CD4-positive, alpha-beta T cell treated with Interferon gamma for 1 hour (primary cell): ENCODE data around the gene PRDM5.

Experiments
- DNase-seq: peaks from one replicate; pipeline ENCODE4 v3.0.0-alpha.2; 2020

The PRDM5 gene

DNA sequence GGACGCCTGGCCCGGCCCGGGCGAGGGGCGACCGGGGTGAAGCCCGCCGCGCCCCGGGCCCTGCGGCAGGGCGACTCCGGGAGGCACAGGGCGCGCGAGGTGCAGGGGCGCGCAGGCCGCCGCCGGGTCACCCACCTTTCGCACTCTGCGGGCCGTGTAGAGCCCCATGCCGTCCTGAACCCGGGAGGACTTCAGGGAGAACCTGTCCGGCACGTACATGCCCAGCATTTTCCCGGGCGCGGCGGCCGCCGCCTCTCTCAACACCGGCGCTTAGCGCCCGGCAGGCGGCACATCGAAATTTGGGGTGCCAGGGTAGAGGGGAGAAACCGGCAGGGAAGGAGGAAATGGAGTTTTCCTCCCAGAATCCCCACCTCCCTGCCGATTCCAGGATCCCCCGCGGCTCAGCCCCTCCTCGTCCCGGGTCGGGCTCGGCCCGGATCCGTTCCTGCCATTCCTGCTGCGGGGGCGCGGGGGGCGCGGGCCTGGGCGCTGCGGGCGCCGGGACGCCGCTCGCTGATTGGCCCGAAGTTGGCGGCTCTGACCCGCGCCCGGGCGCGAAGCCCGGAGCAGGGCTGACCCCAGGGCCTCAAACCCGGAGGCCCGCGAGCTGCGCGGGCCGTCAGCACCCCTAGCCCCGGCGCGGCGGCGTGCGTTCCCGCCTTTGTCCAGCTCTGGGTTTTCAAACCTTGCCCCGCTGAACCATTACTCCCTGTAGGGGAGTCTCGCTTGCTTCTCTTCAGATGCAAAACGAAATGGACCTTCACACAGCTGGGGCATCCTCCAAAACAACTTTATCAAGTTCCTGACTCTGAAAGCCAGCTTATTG lies at the start of gene PRDM5:
PRDM5 (minus strand) TSS at position 346 of the 826 bp plus-strand sequence; CDS start at position 228, 118 bp downstream.
- peak; percentile 16 for DNase-seq

- no peak for DNase-seq
These were observed 49.4 kb upstream of the PRDM5 start for GRCh38 chr4:120971884-120972283.

DNA sequence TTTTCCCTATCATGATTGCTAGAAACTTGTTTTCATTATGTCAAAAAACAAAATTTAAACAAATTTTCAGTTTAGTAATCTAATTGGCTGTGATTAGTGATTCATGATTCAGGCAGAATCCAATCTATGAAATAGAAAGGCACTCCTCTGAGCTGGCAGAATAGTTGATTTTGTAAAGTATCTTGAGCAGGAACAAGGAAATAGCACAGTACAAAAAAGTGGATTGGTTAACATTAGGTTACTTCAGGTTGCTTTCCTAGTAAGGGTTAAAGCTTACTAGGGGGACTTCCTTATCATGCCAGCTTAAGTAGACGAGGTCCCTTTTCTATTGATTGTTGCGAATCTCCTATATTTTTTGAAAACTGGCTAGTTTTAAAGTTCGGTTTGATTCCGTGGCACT lies 43.4 kb upstream of the PRDM5 start:
- no peak for DNase-seq

- no peak for DNase-seq
These were observed 42.1 kb upstream of the PRDM5 start for GRCh38 chr4:120964596-120964995.

- no peak for DNase-seq
These were observed 40.9 kb upstream of the PRDM5 start for GRCh38 chr4:120963449-120963848.

DNA sequence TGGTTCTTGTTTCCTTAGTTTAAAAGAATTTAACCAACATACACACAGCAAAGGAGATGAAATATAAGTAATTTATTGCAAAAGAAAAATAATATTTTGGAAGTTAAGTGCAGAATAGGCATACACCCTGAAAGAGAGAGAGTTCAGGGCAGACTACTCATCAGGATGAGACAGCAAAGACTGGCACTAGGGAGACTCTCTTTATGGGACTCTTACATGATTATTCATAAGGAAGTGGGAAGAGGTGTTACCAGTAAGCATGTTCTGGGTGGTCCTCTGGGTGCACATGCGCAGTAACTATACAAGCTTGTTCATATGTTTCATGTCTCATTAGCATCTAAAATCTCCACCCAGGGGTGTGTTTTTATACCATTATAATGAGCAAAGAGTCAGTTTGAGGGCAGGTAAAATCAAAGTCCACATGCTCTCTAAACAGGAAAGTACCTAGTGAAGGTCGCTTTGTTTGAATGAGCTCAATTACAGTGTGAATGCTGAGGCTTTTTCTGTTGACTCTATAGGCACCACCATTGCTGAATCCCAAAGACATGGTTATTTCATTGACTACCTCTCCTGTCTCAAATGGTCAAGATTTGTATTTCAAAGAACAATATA lies 38.2 kb upstream of the PRDM5 start:
- no peak for DNase-seq

GRCh38 chr4:120948382-120948781 lies 25.9 kb upstream of the PRDM5 start:
- DNase-seq = no peak

DNA sequence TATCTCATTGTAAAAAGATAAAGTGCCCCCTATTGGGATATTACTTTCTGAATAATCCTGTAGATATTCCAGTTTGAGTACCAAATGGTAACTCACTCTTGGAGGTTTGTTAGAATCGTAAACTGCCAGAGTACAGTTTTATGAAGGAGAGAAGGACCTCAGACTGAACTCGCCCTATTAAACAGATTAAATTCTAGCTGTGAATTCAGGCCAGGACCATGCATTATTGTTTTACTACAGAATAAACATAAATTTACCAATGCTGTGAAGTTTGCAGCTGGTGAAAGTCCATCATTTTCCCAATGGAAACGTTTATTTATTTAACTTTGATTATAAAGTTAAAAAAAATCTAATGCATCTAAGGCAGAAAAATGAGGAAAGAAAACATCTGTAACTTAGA lies 20.2 kb upstream of the PRDM5 start:
- no peak for DNase-seq

DNA sequence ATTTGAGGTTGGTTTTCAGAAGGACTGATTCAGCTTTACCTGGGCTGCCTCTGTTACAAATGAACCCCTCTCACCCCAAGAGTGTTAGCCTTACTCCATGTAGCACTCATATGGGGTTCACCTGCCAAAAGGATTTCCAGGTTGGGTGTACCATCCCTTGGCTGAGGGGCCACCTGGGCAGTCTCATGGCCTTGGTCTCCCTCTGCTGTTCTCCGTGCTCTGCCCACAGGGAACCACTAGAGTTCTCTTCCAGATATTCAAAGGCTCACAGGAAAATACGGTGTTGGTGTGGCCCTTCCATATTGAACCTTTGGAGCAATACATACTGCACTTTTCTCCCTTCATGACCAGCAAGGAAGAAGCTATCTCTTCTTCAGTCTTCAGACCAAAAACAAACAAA lies 18.0 kb upstream of the PRDM5 start:
- DNase-seq = no peak

GRCh38 chr4:120939693-120940092 lies 17.2 kb upstream of the PRDM5 start:
- DNase-seq = no peak

GRCh38 chr4:120929847-120930246 lies 7.3 kb upstream of the PRDM5 start:
- DNase-seq = no peak

DNA sequence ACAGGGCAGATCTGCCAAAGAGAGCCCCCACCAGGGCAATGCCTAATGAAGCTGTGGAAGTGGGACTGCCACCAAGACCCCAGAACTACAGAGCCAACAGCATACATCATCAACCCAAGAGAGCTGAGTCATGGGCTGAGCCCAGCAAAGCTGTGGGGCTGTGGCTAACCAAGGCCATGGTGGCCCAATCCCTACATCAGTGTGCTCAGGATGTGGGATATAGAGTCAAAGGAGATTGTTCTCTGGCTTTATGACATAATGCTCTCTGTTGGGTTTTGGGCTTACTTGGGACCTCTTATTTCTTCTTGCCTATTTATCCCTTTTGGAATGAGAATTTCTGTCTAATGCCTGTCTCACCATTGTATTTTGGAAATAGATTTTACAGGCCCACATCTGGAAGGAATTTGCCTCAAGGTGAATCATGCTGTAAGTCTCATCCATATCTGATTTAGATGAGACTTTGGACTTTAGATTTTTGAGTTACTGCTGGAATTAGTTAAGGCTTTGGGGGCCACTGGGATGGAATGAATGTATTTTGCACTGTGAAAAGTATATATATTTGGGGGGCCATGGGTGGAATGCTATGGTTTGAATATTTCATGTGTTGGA lies 5.4 kb upstream of the PRDM5 start:
- DNase-seq = no peak

GRCh38 chr4:120926358-120927025 lies 4.0 kb upstream of the PRDM5 start:
- no peak for DNase-seq

DNA sequence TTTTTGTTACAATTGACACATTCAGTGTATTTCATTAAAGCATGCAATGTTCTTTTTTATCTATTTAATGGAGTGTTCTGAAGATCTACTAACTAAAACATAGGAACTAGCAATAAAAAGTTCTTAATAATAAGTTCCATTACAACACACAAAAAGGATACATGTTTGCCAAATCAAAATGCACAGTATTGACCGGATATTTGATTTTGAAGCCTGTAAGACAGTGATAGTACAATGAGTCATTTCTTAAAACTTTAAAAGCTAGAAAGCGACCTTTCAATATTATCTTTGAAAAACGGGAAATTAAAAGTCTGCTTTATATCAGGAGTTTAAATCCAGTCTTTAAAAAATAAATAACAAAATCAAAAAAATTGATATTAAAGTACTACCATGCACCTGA lies 2.4 kb upstream of the PRDM5 start:
- DNase-seq = no peak

- no peak for DNase-seq
These were observed 639 bp upstream of the PRDM5 start for GRCh38 chr4:120923207-120923522.

DNA sequence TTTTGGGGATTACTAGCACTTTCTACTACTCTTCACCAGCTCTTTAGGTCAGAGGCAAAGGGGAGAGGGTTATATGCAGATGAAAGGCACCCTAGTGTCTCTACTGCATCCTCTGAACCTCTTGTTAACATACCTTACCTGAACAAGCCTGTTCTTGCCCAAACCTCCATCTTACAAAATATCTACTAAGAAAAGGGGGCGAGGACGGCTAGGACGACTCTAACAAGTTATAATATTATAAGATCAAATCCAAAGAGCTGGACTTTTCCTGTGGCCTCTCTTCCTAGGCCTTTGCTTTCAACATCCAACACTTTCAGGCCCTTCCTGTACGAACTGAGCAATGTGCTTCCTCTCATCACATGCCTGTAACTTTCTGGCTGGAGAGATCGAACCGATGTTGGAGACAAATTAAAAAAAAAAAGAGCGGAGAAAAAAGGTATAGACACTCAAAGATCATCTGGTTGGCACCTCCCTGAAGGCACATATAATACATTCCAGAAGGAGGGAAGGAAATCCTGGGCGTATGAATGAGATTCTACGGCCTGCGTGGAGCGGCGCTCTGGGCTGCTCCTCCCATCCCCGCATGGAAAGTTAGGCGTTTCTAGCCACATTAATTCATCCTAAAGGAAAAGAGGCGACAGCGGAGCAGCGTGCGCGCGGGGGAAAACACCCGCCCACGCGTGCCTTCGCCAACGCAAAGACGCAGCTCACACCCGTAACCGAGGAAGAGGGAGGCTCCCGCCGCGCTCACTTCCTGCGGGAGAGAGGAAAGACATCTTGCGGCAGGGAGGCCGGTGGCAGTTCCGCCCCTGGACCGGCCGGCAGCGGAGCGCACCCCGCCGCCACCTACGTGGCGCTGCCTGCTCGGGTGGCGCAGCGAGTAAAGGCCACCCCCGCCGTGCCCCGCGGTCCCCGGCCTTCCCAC lies 808 bp downstream of the PRDM5 start:
- peak; percentile 7 for DNase-seq

DNA sequence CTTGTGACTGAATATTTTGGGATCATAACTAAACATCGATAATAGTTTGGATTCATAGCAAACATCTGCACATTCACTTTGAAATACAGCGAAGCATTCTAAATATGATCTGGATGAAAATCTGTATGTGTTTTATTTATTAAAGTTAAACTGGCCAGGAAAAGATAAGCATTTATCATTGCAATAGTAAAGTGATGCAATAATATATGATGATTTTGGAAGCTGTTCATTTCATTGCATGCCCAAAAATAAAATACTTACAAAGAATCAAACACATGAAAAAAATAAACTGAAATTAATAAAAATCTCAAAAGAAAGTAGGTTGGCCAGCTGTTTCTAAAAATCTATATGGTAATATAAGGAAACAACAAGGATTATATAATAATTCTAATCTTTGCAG lies 1.9 kb downstream of the PRDM5 start:
- no peak for DNase-seq

DNA sequence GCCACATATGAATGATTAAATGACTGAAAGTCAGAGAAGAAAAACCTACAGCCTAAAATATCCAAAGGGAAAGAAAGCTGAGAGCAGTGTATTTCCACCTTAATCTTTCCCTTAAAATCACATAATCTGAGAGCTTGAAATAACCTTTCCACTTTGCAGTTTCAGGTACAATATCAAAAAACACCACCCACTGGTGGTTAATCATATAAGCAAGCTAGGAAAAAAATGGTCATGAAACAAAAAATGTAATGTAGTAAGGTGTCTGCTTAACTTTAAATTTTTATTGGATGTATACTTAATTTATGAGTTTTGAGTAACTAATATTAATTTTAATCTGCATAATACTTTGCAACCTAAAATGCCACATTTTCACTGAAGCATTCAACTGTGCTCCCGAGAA lies 3.2 kb downstream of the PRDM5 start:
- no peak for DNase-seq

GRCh38 chr4:120918788-120919187 lies 3.7 kb downstream of the PRDM5 start:
- no peak for DNase-seq

GRCh38 chr4:120918092-120918491 lies 4.4 kb downstream of the PRDM5 start:
- no peak for DNase-seq

DNA sequence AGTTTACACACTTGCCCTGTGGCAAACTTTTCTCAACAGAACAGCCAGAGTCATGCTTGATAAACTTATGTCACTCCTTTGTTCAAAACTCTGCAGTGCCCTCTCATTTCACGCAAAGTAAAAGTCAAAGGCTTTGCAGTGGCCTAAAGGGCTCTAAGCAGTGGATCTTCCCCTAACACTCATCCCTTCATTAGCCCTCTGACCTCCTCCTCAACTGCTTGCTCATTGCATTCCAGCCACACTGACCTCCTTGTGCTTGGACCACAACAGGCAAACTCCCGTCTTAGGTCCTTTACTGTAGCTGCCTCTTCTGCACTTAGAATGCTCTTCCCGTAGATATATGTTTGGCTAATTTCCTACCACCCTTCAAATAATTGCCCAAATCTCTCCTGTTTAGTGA lies 5.6 kb downstream of the PRDM5 start:
- no peak for DNase-seq

- DNase-seq = no peak
These were observed 7.2 kb downstream of the PRDM5 start for GRCh38 chr4:120915336-120915735.

DNA sequence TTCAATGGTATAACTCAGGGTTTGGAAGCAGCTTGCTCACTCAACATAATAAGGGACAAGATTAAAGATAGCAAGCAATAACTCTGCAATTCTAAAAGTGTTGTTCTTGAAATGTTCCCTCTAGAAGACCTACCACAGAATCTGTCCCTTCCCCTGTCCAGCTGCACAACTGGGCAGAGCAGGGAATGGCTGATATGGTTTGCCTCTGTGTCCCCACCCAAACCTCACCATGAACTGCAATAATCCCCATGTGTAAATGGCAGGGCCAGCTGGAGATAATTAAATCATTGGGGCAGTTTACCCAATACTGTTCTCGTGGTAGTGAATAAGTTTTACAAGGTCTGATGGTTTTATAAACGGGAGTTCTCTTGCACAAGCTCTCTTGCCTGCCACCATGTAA lies 19.1 kb downstream of the PRDM5 start:
- DNase-seq = no peak
